Gastrocnemius medialis (tissue), 4 donors: ENCODE data around the gene MALL.
"Not testable (repeated sequence)": the region's sequence is repeated elsewhere in the genome, so short reads cannot be mapped to it uniquely, and the experiment has no call there.

Experiments used
- CTCF ChIP-seq, 5 experiments: fragments of 450-650 bp in 3 of 5; fragments of 200-600 bp in 2 of 5; sonication (generic) in 2 of 5; IDR thresholded peaks in 4 of 5; conservative IDR thresholded peaks in 1 of 5; 1 replicate in 4 of 5; 2 replicates in 1 of 5; pipeline ENCODE4 v1.5.1; 2016 to 2019; ENCODE audit warnings: antibody characterized with exemption in 5 of 5, mild to moderate bottlenecking in 3 of 5, moderate library complexity in 3 of 5
- POLR2A ChIP-seq, 2 donors: fragments of 450-650 bp; IDR thresholded peaks; one replicate each; pipeline ENCODE4 v1.6.1; 2017; ENCODE audit warnings: antibody characterized with exemption in 2 of 2, mild to moderate bottlenecking in 2 of 2, moderate library complexity in 2 of 2

GRCh38 chr2:110078104-110078503, 37.5 kb downstream of the MALL start:
- not testable (repeated sequence) for TF ChIP-seq CTCF (IDR thresholded peaks at IDR 0.05 in 4 of 5, conservative IDR thresholded peaks at IDR 0.05 in 1 of 5); POLR2A (IDR thresholded peaks at IDR 0.05)
